Smooth muscle cell (in vitro differentiated cells): ENCODE measurements around the gene PSMB11. TPM values are rescaled to one million over a fixed set of nuclear protein-coding genes. Genes with fewer than 3 reads are reported as not detected.

Experiments
- DNase-seq: peaks from one replicate; lab custom pipeline; 2025; ENCODE audit not compliant: unreplicated experiment; lab: John Stamatoyannopoulos, UW
- H2AFZ ChIP-seq: fragments of 200-600 bp; sonication (generic); 2 replicates; pipeline ENCODE4 v1.6.0; 2016; ENCODE audit warnings: antibody characterized with exemption, low read depth, mild to moderate bottlenecking
- H3F3A ChIP-seq: fragments of 200-600 bp; sonication (generic); 2 replicates; pipeline ENCODE4 v1.6.0; 2017; ENCODE audit warnings: antibody characterized with exemption, low read depth
- H3K27ac ChIP-seq: fragments of 200-600 bp; sonication (generic); 2 replicates; pipeline ENCODE4 v1.5.1; 2016; ENCODE audit warnings: low read depth, mild to moderate bottlenecking
- H3K27me3 ChIP-seq: fragments of 200-600 bp; sonication (generic); 2 replicates; pipeline ENCODE4 v1.6.1; 2016; ENCODE audit warnings: low read depth, mild to moderate bottlenecking
- H3K36me3 ChIP-seq: fragments of 200-600 bp; sonication (generic); 2 replicates; pipeline ENCODE4 v1.5.1; 2016; ENCODE audit warnings: low read depth
- H3K4me1 ChIP-seq: fragments of 200-600 bp; sonication (generic); 2 replicates; pipeline ENCODE4 v1.5.1; 2016; ENCODE audit warnings: low read depth
- H3K4me2 ChIP-seq: fragments of 200-600 bp; sonication (generic); 2 replicates; pipeline ENCODE4 v1.6.0; 2016; ENCODE audit warnings: mild to moderate bottlenecking
- H3K4me3 ChIP-seq: fragments of 200-600 bp; sonication (generic); 2 replicates; pipeline ENCODE4 v1.5.1; 2016; ENCODE audit warnings: mild to moderate bottlenecking
- H3K79me2 ChIP-seq: fragments of 200-600 bp; sonication (generic); 2 replicates; pipeline ENCODE4 v1.6.0; 2016; ENCODE audit warnings: low read depth, mild to moderate bottlenecking
- H3K9ac ChIP-seq: fragments of 200-600 bp; sonication (generic); 2 replicates; pipeline ENCODE4 v1.6.0; 2016; ENCODE audit warnings: low read depth
- H3K9me3 ChIP-seq: fragments of 200-600 bp; sonication (generic); replicated peaks from 2 replicates; pipeline ENCODE4 v1.5.1; 2016; ENCODE audit warnings: low read depth
- H4K20me1 ChIP-seq: fragments of 200-600 bp; sonication (generic); 2 replicates; pipeline ENCODE4 v1.6.0; 2016; ENCODE audit warnings: low read depth
- CTCF ChIP-seq: fragments of 200-600 bp; sonication (generic); IDR thresholded peaks from 2 replicates; pipeline ENCODE4 v1.5.1; 2017; ENCODE audit warnings: borderline replicate concordance, mild to moderate bottlenecking, antibody characterized with exemption; ENCODE audit not compliant: insufficient read depth, poor library complexity, severe bottlenecking
- WGBS: methylation state at CpG from one replicate; pipeline ENCODE4 v1.1.7; 2016; ENCODE audit warnings: low lambda C conversion rate; 5-methylcytosine and 5-hydroxymethylcytosine counted together
- polyA plus RNA-seq: library from polyadenylated mRNA; unstranded; fragments of >200 nt; fragmentation: Nextera tagmentation; extraction: Ambion mirVana; gene quantifications from 2 replicates; pipeline ENCODE4 v1.2.1, GENCODE V29; 2016
- total RNA-seq: library from RNA; depleted of rRNA; stranded (reverse); fragments of >200 nt; gene quantifications from 2 replicates; pipeline ENCODE4 v1.2.3, GENCODE V29; 2014

The PSMB11 gene
- total and polyA plus RNA-seq, 2 experiments from 2014 or later, result not detected

GRCh38 chr14:23089498-23090253 lies 47.7 kb downstream of the PSMB11 start:
- no peak overlapping the region for H3K9ac ChIP-seq
- peaks cover 82% of the 10 kb centered on the region for H4K20me1 ChIP-seq
- DNase-seq, result no peak
- peaks cover 14% of the 10 kb centered on the region for H3K4me1 ChIP-seq
- peaks cover 27% of the 10 kb centered on the region for H3K36me3 ChIP-seq
- no peaks in the 10 kb centered on the region for H3K9me3 ChIP-seq
- H3K4me2 ChIP-seq, result no peak overlapping the region
- 88% methylated on average over 12 of the region's 12 CpGs for WGBS
- no peak for TF ChIP-seq CTCF
- peaks cover 63% of the 10 kb centered on the region for H3K79me2 ChIP-seq
- no peaks in the 10 kb centered on the region for H3K27me3 ChIP-seq
- H3K4me3 ChIP-seq, result no peak overlapping the region
- no peak overlapping the region for H3K27ac ChIP-seq
- no peak overlapping the region for H2AFZ ChIP-seq
- H3F3A ChIP-seq, result peaks cover 9% of the 10 kb centered on the region

DNA sequence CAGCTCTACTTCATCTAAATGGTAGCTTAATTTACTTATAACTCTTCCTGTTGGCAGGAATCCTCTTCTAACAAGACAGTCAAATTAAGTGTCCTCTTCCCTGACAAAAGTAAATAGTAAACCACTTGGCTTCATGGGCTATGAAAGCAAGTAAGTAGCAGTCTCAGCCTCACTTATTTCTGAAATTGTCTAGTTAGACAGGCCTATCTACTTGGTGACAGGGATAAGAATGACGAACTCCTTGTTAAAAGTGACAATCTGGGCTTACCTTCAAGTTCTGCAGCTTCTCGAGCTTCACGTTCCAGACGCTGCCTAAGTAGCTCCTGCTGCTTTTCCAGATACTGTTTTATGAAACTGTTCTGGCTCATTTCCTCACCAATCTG lies 48.2 kb downstream of the PSMB11 start:
- Histone ChIP-seq H3K4me1 (peaks cover 14% of the 10 kb centered on the region), H3K9me3 (no peaks in the 10 kb centered on the region), H3K9ac (no peak overlapping the region), H3K79me2 (peaks cover 63% of the 10 kb centered on the region), H3K27me3 (no peaks in the 10 kb centered on the region), H4K20me1 (peaks cover 76% of the 10 kb centered on the region), H3K4me2 (no peak overlapping the region), H3F3A (peaks cover 9% of the 10 kb centered on the region), H3K4me3 (no peak overlapping the region), H3K36me3 (peaks cover 27% of the 10 kb centered on the region), H3K27ac (peak overlapping the region; percentile 21), H2AFZ (no peak overlapping the region)
- TF ChIP-seq CTCF, result no peak
- 60% methylated on average over 4 of the region's 4 CpGs for WGBS
- DNase-seq, result no peak

GRCh38 chr14:23091294-23092225 lies 49.5 kb downstream of the PSMB11 start:
- H3K27ac ChIP-seq, result no peak overlapping the region
- no peak overlapping the region for H3K4me2 ChIP-seq
- DNase-seq, result no peak
- peaks cover 9% of the 10 kb centered on the region for H3F3A ChIP-seq
- WGBS, result 87% methylated on average over 12 of the region's 12 CpGs
- no peak overlapping the region for H2AFZ ChIP-seq
- peaks cover 22% of the 10 kb centered on the region for H3K36me3 ChIP-seq
- H3K4me1 ChIP-seq, result peaks cover 14% of the 10 kb centered on the region
- no peak overlapping the region for H3K4me3 ChIP-seq
- peaks cover 68% of the 10 kb centered on the region for H3K79me2 ChIP-seq
- H4K20me1 ChIP-seq, result peaks cover 70% of the 10 kb centered on the region
- no peak for TF ChIP-seq CTCF
- no peaks in the 10 kb centered on the region for H3K27me3 ChIP-seq
- H3K9me3 ChIP-seq, result no peaks in the 10 kb centered on the region
- H3K9ac ChIP-seq, result no peak overlapping the region
